Measurements from ENCODE around the gene PEX11G. TPM values are rescaled to one million over a fixed set of nuclear protein-coding genes. Genes with fewer than 3 reads are reported as not detected.
"Not testable (repeated sequence)": the region's sequence is repeated elsewhere in the genome, so short reads cannot be mapped to it uniquely, and the experiment has no call there.

The PEX11G gene
- total and polyA plus RNA-seq, 2 donors = 1.6 to 5.2 TPM

- no peak for DNase-seq (ENCODE audit: extremely low spot score)
- H3K27ac ChIP-seq (ENCODE audit: low read depth) = no peak overlapping the region
- no peaks in the 10 kb centered on the region for H3K4me1 ChIP-seq (ENCODE audit: insufficient read depth)
- WGBS = 97% methylated on average over 11 of the region's 11 CpGs
- peaks cover 4% of the 10 kb centered on the region for H3K36me3 ChIP-seq (ENCODE audit: insufficient read depth)
- no peak overlapping the region for H3K4me3 ChIP-seq (ENCODE audit: low read depth, low read length)
Measured at GRCh38 chr19:7456964-7457541, 31.8 kb downstream of the PEX11G start.

DNA sequence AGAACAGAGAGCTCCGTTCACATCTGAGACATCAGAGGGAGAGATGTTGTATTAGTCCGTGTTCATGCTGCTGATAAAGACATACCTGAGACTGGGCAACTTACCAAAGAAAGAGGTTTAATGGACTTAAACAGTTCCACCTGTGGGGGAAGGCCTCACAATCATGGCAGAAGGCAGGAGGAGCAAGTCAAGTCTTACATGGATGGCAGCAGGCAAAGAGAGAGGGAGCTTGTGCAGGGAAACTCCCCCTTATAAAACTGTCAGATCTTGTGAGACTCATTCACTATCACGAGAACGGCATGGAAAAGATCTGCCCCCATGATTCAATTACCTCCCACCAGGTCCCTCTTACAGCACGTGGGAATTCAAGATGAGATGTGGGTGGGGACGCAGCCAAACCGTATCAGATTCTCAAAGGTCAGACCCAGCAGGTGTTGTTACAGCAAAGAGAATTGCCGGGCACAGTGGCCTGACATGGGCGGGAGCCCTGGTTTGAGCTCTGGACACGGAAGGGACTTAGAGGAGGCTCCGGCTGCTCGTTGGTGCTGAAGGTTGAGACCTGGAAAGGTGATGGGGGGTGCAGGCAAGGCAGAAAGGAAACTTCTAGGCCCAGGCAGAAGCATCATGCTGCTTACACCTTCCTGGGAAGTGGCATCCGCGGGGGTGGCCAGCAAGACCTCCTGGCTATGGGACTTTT lies 33.1 kb downstream of the PEX11G start:
- Histone ChIP-seq H3K36me3 (ENCODE audit: insufficient read depth) (peaks cover 4% of the 10 kb centered on the region), H3K4me1 (ENCODE audit: insufficient read depth) (no peaks in the 10 kb centered on the region), H3K4me3 (ENCODE audit: low read depth, low read length) (no peak overlapping the region), H3K27ac (ENCODE audit: low read depth) (no peak overlapping the region)
- DNase-seq (ENCODE audit: extremely low spot score) = no peak
- 98% methylated on average over 14 of the region's 14 CpGs for WGBS

DNA sequence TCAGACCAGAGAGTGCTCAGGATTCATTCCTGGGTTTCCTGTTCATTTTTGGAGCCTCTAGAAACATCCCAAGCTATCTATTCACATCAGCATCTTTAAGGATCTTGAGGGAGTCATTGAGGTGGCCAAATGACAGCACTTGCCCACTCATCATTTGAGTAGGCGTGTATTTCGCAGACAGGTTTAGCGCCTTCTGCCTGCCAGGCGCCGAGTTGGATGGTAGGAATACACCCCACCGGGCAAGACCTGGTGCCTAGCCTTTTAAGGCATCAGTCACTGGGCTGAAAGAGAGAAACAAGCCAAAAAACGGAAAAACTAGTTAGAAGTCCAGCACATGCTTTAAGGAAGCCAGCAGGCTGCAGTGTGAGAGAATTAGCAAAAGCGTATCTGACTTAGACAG lies 33.8 kb downstream of the PEX11G start:
- Histone ChIP-seq H3K4me1 (ENCODE audit: insufficient read depth) (no peaks in the 10 kb centered on the region), H3K4me3 (ENCODE audit: low read depth, low read length) (no peak overlapping the region), H3K36me3 (ENCODE audit: insufficient read depth) (peaks cover 4% of the 10 kb centered on the region), H3K27ac (ENCODE audit: low read depth) (no peak overlapping the region)
- no peak for DNase-seq (ENCODE audit: extremely low spot score)
- 98% methylated on average over 8 of the region's 8 CpGs for WGBS

DNA sequence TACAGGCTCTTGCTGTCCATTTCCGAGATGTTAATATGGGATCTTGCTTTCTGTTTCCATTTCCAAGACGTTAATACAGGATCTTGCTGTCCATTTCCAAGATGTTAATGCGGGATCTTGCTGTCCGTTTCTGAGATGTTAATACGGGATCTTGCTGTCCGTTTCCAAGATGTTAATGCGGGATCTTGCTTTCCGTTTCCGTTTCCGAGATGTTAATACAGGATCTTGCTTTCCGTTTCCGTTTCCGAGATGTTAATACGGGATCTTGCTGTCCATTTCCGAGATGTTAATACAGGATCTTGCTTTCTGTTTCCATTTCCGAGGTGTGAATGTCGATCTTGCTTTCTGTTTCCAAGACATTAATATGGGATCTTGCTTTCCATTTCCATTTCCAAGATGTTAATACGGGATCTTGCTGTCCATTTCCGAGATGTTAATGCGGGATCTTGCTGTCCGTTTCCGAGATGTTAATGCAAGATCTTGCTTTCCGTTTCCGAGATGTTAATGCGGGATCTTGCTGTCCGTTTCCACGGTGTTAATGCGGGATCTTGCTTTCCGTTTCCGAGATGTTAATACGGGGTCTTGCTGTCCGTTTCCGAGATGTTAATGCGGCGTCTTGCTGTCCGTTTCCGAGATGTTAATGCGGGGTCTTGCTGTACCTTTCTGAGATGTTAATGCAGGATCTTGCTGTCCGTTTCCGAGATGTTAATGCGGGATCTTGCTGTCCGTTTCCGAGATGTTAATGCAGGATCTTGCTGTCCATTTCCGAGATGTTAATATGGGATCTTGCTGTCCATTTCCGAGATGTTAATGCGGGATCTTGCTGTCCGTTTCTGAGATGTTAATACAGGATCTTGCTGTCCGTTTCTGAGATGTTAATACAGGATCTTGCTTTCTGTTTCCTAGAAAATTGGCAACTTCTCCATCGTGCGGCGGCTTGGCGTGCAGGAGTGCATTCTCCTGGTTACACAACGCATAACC lies 38.3 kb downstream of the PEX11G start:
- no peak overlapping the region for H3K27ac ChIP-seq (ENCODE audit: low read depth)
- WGBS = 87% methylated on average over 53 of the region's 53 CpGs
- H3K4me3 ChIP-seq (ENCODE audit: low read depth, low read length) = no peak overlapping the region
- no peaks in the 10 kb centered on the region for H3K4me1 ChIP-seq (ENCODE audit: insufficient read depth)
- DNase-seq (ENCODE audit: extremely low spot score) = no peak
- peaks cover 2% of the 10 kb centered on the region for H3K36me3 ChIP-seq (ENCODE audit: insufficient read depth)

DNA sequence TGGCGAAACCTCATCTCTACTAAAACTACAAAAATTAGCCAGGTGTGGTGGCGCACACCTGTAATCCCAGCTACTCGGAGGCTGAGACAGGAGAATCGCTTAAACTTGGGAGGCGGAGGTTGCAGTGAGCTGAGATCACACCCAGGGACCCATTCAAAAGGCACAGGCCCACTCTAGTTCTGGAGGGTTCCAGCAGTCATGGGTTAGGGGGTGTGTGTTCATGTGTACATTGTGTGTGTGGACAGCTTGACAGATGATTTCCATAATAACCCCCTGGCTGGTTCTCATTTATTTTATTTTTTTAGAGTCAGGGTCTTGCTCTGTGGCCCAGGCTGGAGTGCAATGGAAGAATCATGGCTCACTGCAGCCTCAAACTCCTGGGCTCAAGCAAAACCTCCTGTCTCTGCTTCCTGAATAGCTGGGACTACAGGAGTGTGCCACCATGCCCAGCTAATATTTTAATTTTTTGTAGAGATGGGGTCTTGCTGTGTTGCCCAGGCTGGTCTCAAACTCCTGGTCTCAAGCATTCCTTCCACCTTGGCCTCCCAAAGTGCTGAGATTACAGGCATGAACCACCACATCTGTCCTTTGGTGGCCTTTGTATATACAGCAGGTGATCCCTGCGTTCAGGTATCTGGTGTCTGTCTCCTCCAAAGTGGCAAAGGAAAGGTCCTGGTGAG lies 39.3 kb downstream of the PEX11G start:
- not testable (repeated sequence) for H3K4me3 ChIP-seq (ENCODE audit: low read depth, low read length); H3K36me3 ChIP-seq (ENCODE audit: insufficient read depth)
- 93% methylated on average over 6 of the region's 6 CpGs for WGBS

DNA sequence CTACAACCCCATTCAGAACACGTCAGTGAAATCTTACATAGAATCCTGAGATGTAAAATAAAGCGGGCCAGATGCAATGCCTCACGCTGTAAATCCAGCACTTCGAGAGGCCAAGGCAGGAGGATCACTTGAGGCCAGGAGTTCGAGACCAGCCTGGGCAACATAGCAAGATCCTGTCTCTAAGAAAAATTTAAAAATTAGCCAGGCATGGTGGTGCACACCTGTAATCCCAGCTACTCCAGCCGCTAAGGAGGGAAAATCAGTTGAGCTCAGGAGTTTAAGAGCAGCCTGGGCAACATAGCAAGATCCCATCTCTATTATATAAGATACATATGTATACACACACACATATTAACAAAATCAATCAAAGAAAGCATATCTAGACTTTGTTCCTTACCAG lies 41.2 kb downstream of the PEX11G start:
- DNase-seq (ENCODE audit: extremely low spot score) = no peak
- H3K4me3 ChIP-seq (ENCODE audit: low read depth, low read length) = no peak overlapping the region
- 98% methylated on average over 6 of the region's 6 CpGs for WGBS
- H3K27ac ChIP-seq (ENCODE audit: low read depth) = no peak overlapping the region
- H3K4me1 ChIP-seq (ENCODE audit: insufficient read depth) = no peaks in the 10 kb centered on the region
- H3K36me3 ChIP-seq (ENCODE audit: insufficient read depth) = peaks cover 4% of the 10 kb centered on the region

More for the DNA sequence above, 39.3 kb downstream of the PEX11G start:
- not testable (repeated sequence) for H3K4me1 ChIP-seq (ENCODE audit: insufficient read depth); DNase-seq (ENCODE audit: extremely low spot score); H3K27ac ChIP-seq (ENCODE audit: low read depth)

GRCh38 chr19:7445104-7445503 lies 43.7 kb downstream of the PEX11G start:
- no peak overlapping the region for H3K4me3 ChIP-seq (ENCODE audit: low read depth, low read length)
- no peaks in the 10 kb centered on the region for H3K4me1 ChIP-seq (ENCODE audit: insufficient read depth)
- no peak overlapping the region for H3K27ac ChIP-seq (ENCODE audit: low read depth)
- H3K36me3 ChIP-seq (ENCODE audit: insufficient read depth) = peaks cover 6% of the 10 kb centered on the region
- 95% methylated on average over 3 of the region's 3 CpGs for WGBS
- DNase-seq (ENCODE audit: extremely low spot score) = no peak

- Histone ChIP-seq H3K4me1 (ENCODE audit: insufficient read depth) (no peaks in the 10 kb centered on the region), H3K4me3 (ENCODE audit: low read depth, low read length) (no peak overlapping the region), H3K36me3 (ENCODE audit: insufficient read depth) (peaks cover 6% of the 10 kb centered on the region), H3K27ac (ENCODE audit: low read depth) (no peak overlapping the region)
- no peak for DNase-seq (ENCODE audit: extremely low spot score)
- WGBS = 93% methylated on average over 19 of the region's 19 CpGs
Measured at GRCh38 chr19:7444042-7444441, 44.8 kb downstream of the PEX11G start.

DNA sequence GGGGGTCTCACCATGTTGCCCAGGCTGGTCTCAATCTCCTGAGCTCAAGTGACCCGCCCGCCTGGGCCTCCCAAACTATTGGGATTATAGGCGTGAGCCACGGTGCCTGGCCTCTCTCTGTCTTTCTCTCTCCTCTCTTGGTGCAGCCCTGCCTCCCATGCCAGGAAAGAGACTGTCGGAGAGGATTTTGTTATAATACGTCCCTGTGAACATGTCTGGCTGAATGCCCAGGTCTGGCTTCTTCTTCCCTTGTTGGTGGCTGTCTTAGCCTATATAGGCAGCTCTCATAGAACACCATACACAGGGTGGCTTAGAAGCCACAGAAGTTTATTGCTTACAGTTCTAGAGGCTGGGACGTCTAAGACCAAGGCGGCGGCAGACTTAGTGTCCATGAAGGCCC lies 46.4 kb downstream of the PEX11G start:
- no peak overlapping the region for H3K27ac ChIP-seq (ENCODE audit: low read depth)
- 62% methylated on average over 9 of the region's 9 CpGs for WGBS
- peaks cover 6% of the 10 kb centered on the region for H3K36me3 ChIP-seq (ENCODE audit: insufficient read depth)
- H3K4me1 ChIP-seq (ENCODE audit: insufficient read depth) = no peaks in the 10 kb centered on the region
- no peak for DNase-seq (ENCODE audit: extremely low spot score)
- no peak overlapping the region for H3K4me3 ChIP-seq (ENCODE audit: low read depth, low read length)

- WGBS = 92% methylated on average over 21 of the region's 21 CpGs
- Histone ChIP-seq H3K27ac (ENCODE audit: low read depth) (no peak overlapping the region), H3K4me1 (ENCODE audit: insufficient read depth) (no peaks in the 10 kb centered on the region), H3K4me3 (ENCODE audit: low read depth, low read length) (no peak overlapping the region), H3K36me3 (ENCODE audit: insufficient read depth) (peaks cover 6% of the 10 kb centered on the region)
- no peak for DNase-seq (ENCODE audit: extremely low spot score)
Measured at GRCh38 chr19:7441468-7442146, 47.2 kb downstream of the PEX11G start.

DNA sequence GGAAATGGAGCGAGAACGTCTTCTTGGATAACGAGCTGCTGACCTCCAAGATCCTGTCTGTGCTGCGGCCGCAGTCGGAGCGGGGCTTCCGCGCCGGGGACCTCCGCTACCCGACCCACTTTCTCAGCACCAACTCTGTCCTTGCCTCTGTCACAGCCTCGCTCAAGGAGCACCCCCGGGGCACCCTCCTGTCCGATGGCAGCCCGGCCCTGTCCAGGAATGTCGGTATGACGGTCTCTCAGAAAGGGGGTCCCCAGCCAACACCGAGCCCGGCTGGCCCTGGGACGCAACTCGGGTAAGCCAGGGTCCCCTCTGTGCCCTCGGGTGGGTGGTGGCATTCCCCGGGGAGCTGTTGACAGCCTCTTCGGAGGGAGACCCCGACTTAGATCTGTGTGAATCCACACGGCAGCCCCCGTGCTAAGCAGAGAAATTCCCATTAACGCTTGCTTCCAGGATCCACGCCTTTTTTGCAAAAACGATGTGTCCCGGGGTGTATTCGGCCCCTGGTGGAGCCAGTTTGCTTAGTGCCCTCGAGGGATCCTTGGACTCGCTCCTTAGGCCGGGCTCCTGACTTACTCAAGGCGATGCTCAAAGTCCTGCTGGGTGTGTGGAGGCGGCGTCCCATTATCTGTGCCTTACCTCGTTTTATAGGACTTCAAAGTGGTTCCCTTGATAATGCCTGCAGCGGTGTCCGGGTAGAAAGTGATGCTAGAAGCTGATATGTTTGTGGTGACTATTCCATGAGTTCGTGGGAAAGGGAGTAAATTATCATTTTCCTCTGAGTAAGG lies 48.5 kb downstream of the PEX11G start:
- DNase-seq (ENCODE audit: extremely low spot score) = no peak
- WGBS = 90% methylated on average over 43 of the region's 43 CpGs
- H3K27ac ChIP-seq (ENCODE audit: low read depth) = no peak overlapping the region
- no peak overlapping the region for H3K4me3 ChIP-seq (ENCODE audit: low read depth, low read length)
- peaks cover 6% of the 10 kb centered on the region for H3K36me3 ChIP-seq (ENCODE audit: insufficient read depth)
- H3K4me1 ChIP-seq (ENCODE audit: insufficient read depth) = no peaks in the 10 kb centered on the region

DNA sequence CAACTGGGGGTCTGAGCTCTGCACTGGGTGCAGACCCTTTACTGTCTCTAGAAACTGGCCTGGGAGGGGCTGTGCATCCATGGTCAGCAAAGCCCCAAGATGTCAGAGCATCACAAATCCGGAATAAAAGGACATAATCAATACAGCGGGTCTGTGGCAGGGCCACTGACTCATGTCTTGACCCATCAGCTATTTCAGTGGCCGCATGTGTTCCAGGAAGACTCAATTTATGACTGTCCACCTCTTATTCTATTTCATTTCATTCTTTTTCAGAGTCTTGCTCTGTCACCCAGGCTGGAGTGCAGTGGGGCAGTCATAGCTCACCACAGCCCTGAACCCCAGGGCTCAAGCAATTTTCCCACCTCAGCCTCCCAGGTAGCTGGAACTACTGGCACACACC lies 53.2 kb downstream of the PEX11G start:
- H3K36me3 ChIP-seq (ENCODE audit: insufficient read depth) = no peaks in the 10 kb centered on the region
- 92% methylated on average over 3 of the region's 3 CpGs for WGBS
- H3K4me1 ChIP-seq (ENCODE audit: insufficient read depth) = no peaks in the 10 kb centered on the region
- DNase-seq (ENCODE audit: extremely low spot score) = no peak
- no peak overlapping the region for H3K27ac ChIP-seq (ENCODE audit: low read depth)
- H3K4me3 ChIP-seq (ENCODE audit: low read depth, low read length) = no peak overlapping the region
